A673 (cell line): ENCODE results near the gene PSMB8. TPM values are rescaled to one million over a fixed set of nuclear protein-coding genes. Genes with fewer than 3 reads are reported as not detected.

ENCODE experiments used
- BruUV-seq: library from RNA; stranded (reverse); fragments of 400-500 nt; replicated peaks from 2 replicates; lab custom pipeline; 2021; lab: Mats Ljungman, UMichigan
- CTCF ChIA-PET: fragments of 300-600 bp; sonication (Branson Sonifier 250); formaldehyde crosslinking; loops from one replicate; lab custom pipeline; 2022; ENCODE audit warnings: antibody characterized with exemption; lab: Charles Lee
- POLR2A ChIA-PET: fragments of 300-600 bp; sonication (Branson Sonifier 250); formaldehyde crosslinking; loops from one replicate; lab custom pipeline; 2022; ENCODE audit warnings: antibody characterized with exemption; ENCODE audit not compliant: low non-redundant PET; lab: Charles Lee
- DNase-seq: peaks from one replicate; pipeline ENCODE4 v3.0.0-alpha.2; 2015; ENCODE audit warnings: low spot score
- H3K27ac ChIP-seq: fragments of 200-600 bp; sonication (generic); 2 replicates; pipeline ENCODE4 v1.5.1; 2016; ENCODE audit warnings: mixed run types, low read depth, mild to moderate bottlenecking, mixed read lengths, antibody characterized with exemption, low read length; ENCODE audit not compliant: poor library complexity, severe bottlenecking
- H3K27me3 ChIP-seq: fragments of 200-600 bp; sonication (generic); replicated peaks from 2 replicates; pipeline ENCODE4 v1.6.1; 2017; ENCODE audit warnings: mixed run types, low read depth, mild to moderate bottlenecking, mixed read lengths, antibody characterized with exemption, low read length; ENCODE audit not compliant: insufficient read depth, poor library complexity
- H3K36me3 ChIP-seq: fragments of 200-600 bp; sonication (generic); 2 replicates; pipeline ENCODE4 v1.6.1; 2016; ENCODE audit warnings: mixed run types, mild to moderate bottlenecking, mixed read lengths, antibody characterized with exemption, low read length; ENCODE audit not compliant: insufficient read depth, poor library complexity, severe bottlenecking
- H3K4me1 ChIP-seq: fragments of 200-600 bp; sonication (generic); 2 replicates; pipeline ENCODE4 v1.6.1; 2017; ENCODE audit warnings: mixed run types, mild to moderate bottlenecking, mixed read lengths, antibody characterized with exemption, low read length; ENCODE audit not compliant: insufficient read depth, poor library complexity, severe bottlenecking
- H3K4me3 ChIP-seq: fragments of 200-600 bp; sonication (generic); 2 replicates; pipeline ENCODE4 v1.5.1; 2016; ENCODE audit warnings: low read depth, mixed run types, mild to moderate bottlenecking, mixed read lengths, low read length; ENCODE audit not compliant: poor library complexity, severe bottlenecking
- H3K9me3 ChIP-seq: fragments of 200-600 bp; sonication (generic); 2 replicates; pipeline ENCODE4 v1.6.1; 2016; ENCODE audit warnings: mixed run types, low read depth, mild to moderate bottlenecking, mixed read lengths, antibody characterized with exemption, low read length; ENCODE audit not compliant: poor library complexity, severe bottlenecking
- EZH2 ChIP-seq: fragments of 200-600 bp; sonication (generic); IDR thresholded peaks from 2 replicates; pipeline ENCODE4 v1.6.1; 2017; ENCODE audit warnings: borderline replicate concordance, low read depth, mild to moderate bottlenecking, mixed read lengths, antibody characterized with exemption, low read length; ENCODE audit not compliant: poor library complexity, severe bottlenecking
- intact Hi-C: fragments of 100-400 bp; cut with micrococcal nuclease; formaldehyde crosslinking; loops from one replicate; pipeline ENCODE4 v1.10.0; 2022; ENCODE audit not compliant: unreplicated experiment
- total RNA-seq: library from RNA; stranded (reverse); gene quantifications from 2 replicates; pipeline ENCODE4 v1.2.3, GENCODE V29; 2021
- TF ChIP-seq, protein P1 (sequence below): fragments of 300-800, 200-600 bp; sonication (generic); conservative IDR thresholded peaks from 2 replicates; pipeline ENCODE4 v1.5.1; 2017; ENCODE audit warnings: low read depth, mild to moderate bottlenecking, antibody characterized with exemption, low read length, moderate library complexity, mixed read lengths

Gene PSMB8
- total RNA-seq, 1 experiment from 2014 or later, result 20.2 TPM

DNA sequence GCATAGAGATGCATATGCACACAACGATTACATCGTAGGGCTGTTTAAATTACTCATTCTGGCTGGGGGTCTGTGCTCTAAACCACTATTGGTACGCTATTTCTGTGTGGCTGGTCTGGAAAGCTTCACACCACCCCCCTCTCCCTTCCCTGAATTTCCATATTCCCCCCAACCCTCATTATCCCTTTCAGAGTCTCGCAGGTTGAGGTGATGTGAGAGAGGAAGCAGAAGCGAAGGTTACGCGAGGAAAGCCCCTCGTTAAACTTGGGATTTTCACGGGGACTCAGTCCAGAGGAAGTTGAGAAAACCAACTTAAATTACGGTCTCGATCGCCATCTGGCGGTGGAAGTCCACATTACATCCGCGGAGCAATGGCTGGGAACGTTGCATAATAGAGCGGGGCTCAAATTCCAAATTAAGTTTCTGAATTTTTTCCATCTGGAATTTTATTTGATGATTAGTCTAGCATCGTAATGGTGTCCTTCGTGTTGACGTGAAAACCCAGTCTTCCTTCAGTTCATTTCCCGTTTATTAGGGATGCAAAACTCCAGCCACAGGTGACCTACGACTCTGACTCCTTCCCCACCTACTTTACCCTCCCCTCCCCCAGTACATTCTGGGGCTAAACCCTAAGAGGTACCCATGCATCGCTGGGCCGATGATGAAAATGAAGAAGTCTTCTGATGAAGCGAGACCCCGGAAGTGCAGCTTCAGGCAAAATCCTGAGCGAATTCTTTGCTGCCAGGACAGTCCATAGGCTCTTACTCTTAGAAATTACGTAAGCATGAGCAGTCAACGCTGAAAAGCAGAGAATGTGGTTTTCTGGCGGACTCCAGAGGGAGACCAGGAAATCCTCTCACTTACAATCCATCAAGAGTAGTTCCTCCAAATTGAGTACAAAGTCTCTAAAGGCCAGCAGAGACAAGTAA is 46.7 kb downstream of the PSMB8 start:
- Histone ChIP-seq H3K4me3 (peak overlapping the region; percentile 29), H3K27ac (no peak overlapping the region), H3K27me3 (peaks cover 77% of the 10 kb centered on the region), H3K9me3 (no peaks in the 10 kb centered on the region), H3K36me3 (no peaks in the 10 kb centered on the region), H3K4me1 (no peaks in the 10 kb centered on the region)
- TF ChIP-seq, protein P1, sequence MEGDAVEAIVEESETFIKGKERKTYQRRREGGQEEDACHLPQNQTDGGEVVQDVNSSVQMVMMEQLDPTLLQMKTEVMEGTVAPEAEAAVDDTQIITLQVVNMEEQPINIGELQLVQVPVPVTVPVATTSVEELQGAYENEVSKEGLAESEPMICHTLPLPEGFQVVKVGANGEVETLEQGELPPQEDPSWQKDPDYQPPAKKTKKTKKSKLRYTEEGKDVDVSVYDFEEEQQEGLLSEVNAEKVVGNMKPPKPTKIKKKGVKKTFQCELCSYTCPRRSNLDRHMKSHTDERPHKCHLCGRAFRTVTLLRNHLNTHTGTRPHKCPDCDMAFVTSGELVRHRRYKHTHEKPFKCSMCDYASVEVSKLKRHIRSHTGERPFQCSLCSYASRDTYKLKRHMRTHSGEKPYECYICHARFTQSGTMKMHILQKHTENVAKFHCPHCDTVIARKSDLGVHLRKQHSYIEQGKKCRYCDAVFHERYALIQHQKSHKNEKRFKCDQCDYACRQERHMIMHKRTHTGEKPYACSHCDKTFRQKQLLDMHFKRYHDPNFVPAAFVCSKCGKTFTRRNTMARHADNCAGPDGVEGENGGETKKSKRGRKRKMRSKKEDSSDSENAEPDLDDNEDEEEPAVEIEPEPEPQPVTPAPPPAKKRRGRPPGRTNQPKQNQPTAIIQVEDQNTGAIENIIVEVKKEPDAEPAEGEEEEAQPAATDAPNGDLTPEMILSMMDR, result peak; percentile 87
- TF ChIP-seq EZH2, result no peak
- DNase-seq, result peak; percentile 78
- ChIA-PET POLR2A (no interaction called here), CTCF (no interaction called here)
- BruUV-seq, result no TSS peak
- intact Hi-C loops, result loop anchor here (2.0 to 10.0 kb wide), 2 partner anchors 382 to 552 kb away; no protein-coding TSS in a partner anchor

DNA sequence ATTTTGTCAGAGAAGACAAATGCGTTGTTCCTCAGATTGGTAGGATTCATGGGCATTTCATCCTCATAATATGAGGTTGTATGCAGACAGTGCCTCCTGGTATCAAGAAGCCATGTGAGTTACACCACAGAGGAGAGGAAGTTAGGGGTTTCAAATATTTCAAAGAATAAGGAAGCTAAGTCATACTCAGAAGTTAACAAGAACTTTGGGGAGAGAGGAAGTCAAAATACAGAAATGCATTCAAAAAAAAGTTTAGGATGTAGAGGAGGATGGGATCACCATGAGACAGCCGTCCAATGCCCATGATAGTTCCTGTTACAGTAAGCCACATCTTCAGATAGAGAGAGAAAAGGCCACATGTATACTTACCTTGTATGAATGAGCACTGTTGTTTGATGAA is 49.3 kb downstream of the PSMB8 start:
- POLR2A ChIA-PET, result interaction anchor here (0.6 kb wide), 1 partner anchor 1092 kb away, joined by 3 read pairs; no protein-coding TSS in a partner anchor

DNA sequence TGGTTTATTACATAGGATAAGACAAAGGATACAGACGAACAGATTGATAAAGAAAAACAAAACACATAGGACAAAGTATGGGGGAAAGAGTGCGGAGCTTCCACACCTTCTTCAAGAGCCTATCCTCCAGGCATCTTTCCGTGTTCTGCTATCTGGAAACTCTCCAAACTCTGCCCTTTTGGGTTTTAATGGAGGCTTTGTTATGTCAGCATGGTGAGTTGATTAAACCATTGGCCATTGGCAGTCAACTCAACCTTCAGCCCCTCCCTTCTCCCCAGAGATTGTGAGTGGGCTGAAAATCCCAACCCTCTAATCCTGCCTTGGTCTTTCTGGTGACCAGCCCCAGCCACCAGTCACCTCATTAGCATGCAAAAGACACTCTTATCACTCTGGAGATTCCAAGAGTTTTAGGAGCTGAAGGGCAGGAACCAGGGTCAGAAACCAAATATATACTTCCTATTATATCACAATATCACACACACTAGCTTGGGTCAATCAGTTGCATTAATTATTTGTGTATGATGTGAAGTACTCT is 50.9 kb downstream of the PSMB8 start:
- no TSS peak for BruUV-seq
- H3K4me1 ChIP-seq, result no peaks in the 10 kb centered on the region
- H3K9me3 ChIP-seq, result no peaks in the 10 kb centered on the region
- CTCF ChIA-PET, result no interaction called here
- POLR2A ChIA-PET, result no interaction called here
- peaks cover 75% of the 10 kb centered on the region for H3K27me3 ChIP-seq
- H3K36me3 ChIP-seq, result no peaks in the 10 kb centered on the region
- intact Hi-C loops, result loop anchor here (10.0 kb wide), 1 partner anchor 548 kb away; no protein-coding TSS in a partner anchor
- DNase-seq, result no peak
- H3K27ac ChIP-seq, result no peak overlapping the region
- no peak for TF ChIP-seq EZH2
- TF ChIP-seq, protein P1, result no peak
- no peak overlapping the region for H3K4me3 ChIP-seq

More for the DNA sequence above, 49.3 kb downstream of the PSMB8 start:
- H3K27ac ChIP-seq, result no peak overlapping the region
- intact Hi-C loops, result loop anchor here (10.0 kb wide), 1 partner anchor 550 kb away; no protein-coding TSS in a partner anchor
- H3K36me3 ChIP-seq, result no peaks in the 10 kb centered on the region
- DNase-seq, result no peak
- CTCF ChIA-PET, result no interaction called here
- BruUV-seq, result no TSS peak
- no peaks in the 10 kb centered on the region for H3K4me1 ChIP-seq
- H3K4me3 ChIP-seq, result no peak overlapping the region
- TF ChIP-seq, protein P1, result no peak
- no peak for TF ChIP-seq EZH2
- H3K9me3 ChIP-seq, result no peaks in the 10 kb centered on the region
- H3K27me3 ChIP-seq, result peaks cover 80% of the 10 kb centered on the region

Other genes with a start within 250 kb of the PSMB8 start
- gene HLA-DQA1, start 206.6 kb downstream of the PSMB8 start, total RNA-seq, result not detected in 2 replicates
- not detected in 2 replicates for gene HLA-DQB1, start 177.4 kb downstream of the PSMB8 start, total RNA-seq
- gene HLA-DQA2, start 102.7 kb downstream of the PSMB8 start, total RNA-seq, result not detected in 2 replicates
- gene HLA-DQB2, start 80.5 kb downstream of the PSMB8 start, total RNA-seq, result not detected in 2 replicates
- gene HLA-DOB, start 27.0 kb downstream of the PSMB8 start, total RNA-seq, result 2.0 and 2.8 TPM in 2 replicates
- gene TAP2, start 5.3 kb downstream of the PSMB8 start, total RNA-seq, result 39.2 and 46.5 TPM in 2 replicates
- gene TAP1, start 9.7 kb upstream of the PSMB8 start, total RNA-seq, result 11.7 and 12.3 TPM in 2 replicates
- 4.3 and 6.8 TPM in 2 replicates for gene PSMB9, start 10.1 kb upstream of the PSMB8 start, total RNA-seq
- 0.34 and 0.46 TPM in 2 replicates for gene HLA-DMB, start 97.0 kb upstream of the PSMB8 start, total RNA-seq
- gene HLA-DMA, start 109.0 kb upstream of the PSMB8 start, total RNA-seq, result 1.4 and 1.9 TPM in 2 replicates
- 276 and 335 TPM in 2 replicates for gene BRD2, start 124.5 kb upstream of the PSMB8 start, total RNA-seq
- 0.46 and 0.58 TPM in 2 replicates for gene HLA-DOA, start 165.5 kb upstream of the PSMB8 start, total RNA-seq
- gene HLA-DPA1, start 229.6 kb upstream of the PSMB8 start, total RNA-seq, result 0.35 and 0.43 TPM in 2 replicates
- 2.3 and 2.7 TPM in 2 replicates for gene HLA-DPB1, start 231.9 kb upstream of the PSMB8 start, total RNA-seq